GDM1 (cell line): ENCODE measurements around the gene PKMYT1.

ENCODE experiments used
- DNase-seq: peaks from one replicate; lab custom pipeline; 2025; lab: John Stamatoyannopoulos, UW

The PKMYT1 gene

GRCh38 chr16:2996298-2996697 is 16.1 kb upstream of the PKMYT1 start:
- DNase-seq, result no peak

GRCh38 chr16:2992383-2993081 is 12.3 kb upstream of the PKMYT1 start:
- no peak for DNase-seq

- DNase-seq, result no peak
Observed at GRCh38 chr16:2991566-2992261, 11.5 kb upstream of the PKMYT1 start.

- no peak for DNase-seq
Observed at GRCh38 chr16:2990891-2991290, 10.6 kb upstream of the PKMYT1 start.

GRCh38 chr16:2988590-2989099 is 8.4 kb upstream of the PKMYT1 start:
- no peak for DNase-seq

- DNase-seq, result no peak
Observed at GRCh38 chr16:2987833-2988232, 7.6 kb upstream of the PKMYT1 start.

- no peak for DNase-seq
Observed at GRCh38 chr16:2987286-2987685, 7.0 kb upstream of the PKMYT1 start.

GRCh38 chr16:2986623-2987188 is 6.5 kb upstream of the PKMYT1 start:
- no peak for DNase-seq

GRCh38 chr16:2985893-2986355 is 5.7 kb upstream of the PKMYT1 start:
- no peak for DNase-seq

- no peak for DNase-seq
Observed at GRCh38 chr16:2985462-2985861, 5.2 kb upstream of the PKMYT1 start.

GRCh38 chr16:2983706-2984136 is 3.5 kb upstream of the PKMYT1 start:
- DNase-seq, result peak; percentile 68

- no peak for DNase-seq
Observed at GRCh38 chr16:2982402-2982801, 2.2 kb upstream of the PKMYT1 start.

GRCh38 chr16:2981899-2982250 is 1.6 kb upstream of the PKMYT1 start:
- no peak for DNase-seq

- no peak for DNase-seq
Observed at GRCh38 chr16:2981177-2981898, 1.1 kb upstream of the PKMYT1 start.

GRCh38 chr16:2979669-2980226 is 498 bp downstream of the PKMYT1 start:
- DNase-seq, result no peak

- no peak for DNase-seq
Observed at GRCh38 chr16:2977440-2977839, 2.8 kb downstream of the PKMYT1 start.

GRCh38 chr16:2976673-2977072 is 3.6 kb downstream of the PKMYT1 start:
- DNase-seq, result no peak

- no peak for DNase-seq
Observed at GRCh38 chr16:2976201-2976600, 4.0 kb downstream of the PKMYT1 start.

GRCh38 chr16:2975161-2975795 is 5.0 kb downstream of the PKMYT1 start:
- DNase-seq, result no peak

- DNase-seq, result no peak
Observed at GRCh38 chr16:2974319-2975056, 5.8 kb downstream of the PKMYT1 start.
